Suprapubic skin (tissue), 4 donors: ENCODE measurements around the gene MLH3. TPM values are rescaled to one million over a fixed set of nuclear protein-coding genes. Genes with fewer than 3 reads are reported as not detected.
A peak's percentile ranks its signal among the peaks of the same experiment; 100 is the strongest.
"Not testable (repeated sequence)": the region's sequence is repeated elsewhere in the genome, so short reads cannot be mapped to it uniquely, and the experiment has no call there.

ENCODE experiments used
- DNase-seq, 2 donors: peaks; one replicate each; pipeline ENCODE4 v3.0.0-alpha.2; 2019; ENCODE audit warnings: low spot score in 2 of 2
- H3K27ac ChIP-seq: fragments of 200-600 bp; sonication (generic); one replicate; pipeline ENCODE4 v1.5.1; 2019
- H3K27me3 ChIP-seq: fragments of 200-600 bp; sonication (generic); one replicate; pipeline ENCODE4 v1.5.1; 2019
- H3K36me3 ChIP-seq: fragments of 200-600 bp; sonication (generic); one replicate; pipeline ENCODE4 v1.5.1; 2019
- H3K4me1 ChIP-seq: fragments of 200-600 bp; sonication (generic); one replicate; pipeline ENCODE4 v1.5.1; 2019
- H3K4me3 ChIP-seq: fragments of 200-600 bp; sonication (generic); one replicate; pipeline ENCODE4 v1.5.1; 2019; ENCODE audit warnings: mild to moderate bottlenecking
- H3K9me3 ChIP-seq: fragments of 200-600 bp; sonication (generic); one replicate; pipeline ENCODE4 v1.5.1; 2019
- CTCF ChIP-seq, 2 donors: fragments of 200-600 bp in 1 of 2; fragments of 450-650 bp in 1 of 2; sonication (generic) in 1 of 2; IDR thresholded peaks; one replicate each; pipeline ENCODE4 v1.5.1; 2016 to 2019; ENCODE audit warnings: antibody characterized with exemption in 2 of 2, mild to moderate bottlenecking in 1 of 2, moderate library complexity in 1 of 2
- EP300 ChIP-seq: sonication (generic); formaldehyde crosslinking; IDR thresholded peaks from one replicate; pipeline ENCODE4 v1.6.1; 2017; ENCODE audit warnings: antibody characterized with exemption
- POLR2A ChIP-seq, 2 donors: fragments of 450-650 bp; IDR thresholded peaks; one replicate each; pipeline ENCODE4 v1.6.1; 2017; ENCODE audit warnings: antibody characterized with exemption in 2 of 2, mild to moderate bottlenecking in 2 of 2, moderate library complexity in 2 of 2
- POLR2AphosphoS5 ChIP-seq, 3 donors: sonication (generic); formaldehyde crosslinking; IDR thresholded peaks; one replicate each; pipeline ENCODE4 v1.6.1; 2017; ENCODE audit warnings: antibody characterized with exemption in 3 of 3
- WGBS: methylation state at CpG from one replicate; pipeline ENCODE4 v1.1.5; 2018; 5-methylcytosine and 5-hydroxymethylcytosine counted together
- total RNA-seq, 4 donors: library from RNA; depleted of rRNA; stranded (reverse); fragments of >200 nt; gene quantifications; one replicate each; pipeline ENCODE4 v1.1.0, GENCODE V29; 2016

Gene MLH3
- total RNA-seq, 4 donors from 2014 or later = 8.6 to 27.0 (median 14.1) TPM

GRCh38 chr14:75001899-75002298 is 49.4 kb downstream of the MLH3 start:
- peak overlapping the region; percentile 82 for H3K27ac ChIP-seq
- H3K36me3 ChIP-seq = peaks cover 18% of the 10 kb centered on the region
- TF ChIP-seq CTCF (IDR thresholded peaks at IDR 0.05) (no peak), POLR2A (IDR thresholded peaks at IDR 0.05) (no peak), EP300 (no peak), POLR2AphosphoS5 (IDR thresholded peaks at IDR 0.05) (no peak)
- no peaks in the 10 kb centered on the region for H3K9me3 ChIP-seq
- no peak for DNase-seq
- H3K4me3 ChIP-seq = peak overlapping the region; percentile 87
- no peaks in the 10 kb centered on the region for H3K27me3 ChIP-seq
- H3K4me1 ChIP-seq = peaks cover 35% of the 10 kb centered on the region
- WGBS = 98% methylated on average over 1 of the region's 1 CpG

DNA sequence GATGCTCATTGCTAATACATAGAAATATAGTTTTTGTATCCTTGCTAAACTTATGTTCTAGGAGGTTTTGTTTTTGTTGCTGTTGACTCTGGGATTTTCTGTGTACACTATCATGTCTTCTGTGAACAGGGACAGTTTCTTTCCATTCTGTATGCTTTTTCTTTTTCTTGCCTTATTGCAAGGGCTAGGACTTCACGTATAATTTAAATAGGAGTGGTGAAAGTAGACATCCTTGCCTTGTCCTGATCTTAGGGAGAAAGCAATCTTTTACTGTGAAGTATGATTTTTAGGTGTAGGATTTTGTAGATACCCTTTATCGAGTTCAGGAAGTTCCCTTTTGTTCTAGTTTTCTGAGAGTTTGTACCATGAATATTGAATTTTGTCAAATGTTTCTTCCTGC is 50.0 kb downstream of the MLH3 start:
- H3K9me3 ChIP-seq = no peaks in the 10 kb centered on the region
- H3K4me1 ChIP-seq = peaks cover 35% of the 10 kb centered on the region
- WGBS = 94% methylated on average over 2 of the region's 2 CpGs
- H3K27me3 ChIP-seq = no peaks in the 10 kb centered on the region
- no peak overlapping the region for H3K4me3 ChIP-seq
- H3K36me3 ChIP-seq = peaks cover 11% of the 10 kb centered on the region
- TF ChIP-seq POLR2AphosphoS5 (IDR thresholded peaks at IDR 0.05) (no peak), POLR2A (IDR thresholded peaks at IDR 0.05) (no peak), CTCF (IDR thresholded peaks at IDR 0.05) (no peak), EP300 (no peak)
- no peak for DNase-seq
- no peak overlapping the region for H3K27ac ChIP-seq

- 92% methylated on average over 6 of the region's 7 CpGs for WGBS
- not testable (repeated sequence) for H3K36me3 ChIP-seq
Measured at GRCh38 chr14:74995781-74996180, 55.5 kb downstream of the MLH3 start.

DNA sequence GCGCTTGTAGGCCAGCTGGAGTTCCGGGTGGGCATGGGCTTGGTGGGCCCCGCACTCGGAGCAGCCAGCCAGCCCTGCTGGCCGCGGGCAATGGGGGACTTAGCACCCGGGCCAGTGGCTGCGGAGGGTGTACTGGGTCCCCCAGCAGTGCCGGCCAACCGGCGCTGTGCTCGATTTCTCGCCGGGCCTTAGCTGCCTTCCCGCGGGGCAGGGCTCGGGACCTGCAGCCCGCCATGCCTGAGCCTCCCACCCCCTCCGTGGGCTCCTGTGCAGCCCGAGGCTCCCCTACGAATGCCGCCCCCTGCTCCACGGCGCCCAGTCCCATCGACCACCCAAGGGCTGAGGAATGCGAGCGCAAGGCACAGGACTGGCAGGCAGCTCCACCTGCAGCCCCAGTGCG is 57.1 kb downstream of the MLH3 start:
- not testable (repeated sequence) for H3K4me1 ChIP-seq, H3K36me3 ChIP-seq, H3K9me3 ChIP-seq, H3K4me3 ChIP-seq, DNase-seq, H3K27ac ChIP-seq, H3K27me3 ChIP-seq
- no CpG with 5 or more reads among the region's 28 CpGs for WGBS

More at GRCh38 chr14:74995781-74996180, 55.5 kb downstream of the MLH3 start:
- not testable (repeated sequence) for H3K27me3 ChIP-seq, DNase-seq, H3K4me3 ChIP-seq, H3K4me1 ChIP-seq, H3K27ac ChIP-seq, H3K9me3 ChIP-seq

DNA sequence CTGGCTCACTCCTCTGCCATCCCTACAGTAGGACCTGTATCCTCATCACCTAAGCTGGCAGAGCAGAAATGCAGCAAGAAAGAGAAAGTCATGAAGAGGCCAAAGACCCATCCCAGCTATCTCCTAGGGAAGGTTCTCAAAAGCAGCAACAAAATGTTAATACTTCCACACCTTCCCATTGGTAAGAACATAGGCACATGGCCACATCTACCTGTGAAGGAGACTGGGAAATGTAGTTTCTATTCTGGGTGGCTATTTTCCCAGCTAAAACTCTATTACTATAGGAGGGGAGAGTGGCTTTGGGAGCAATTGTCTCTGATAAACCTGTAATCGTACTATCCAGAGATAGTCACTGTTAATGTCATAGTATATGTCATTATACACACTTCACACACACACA is 62.3 kb downstream of the MLH3 start:
- Histone ChIP-seq H3K27me3 (no peaks in the 10 kb centered on the region), H3K9me3 (no peaks in the 10 kb centered on the region), H3K36me3 (no peaks in the 10 kb centered on the region), H3K27ac (no peak overlapping the region), H3K4me3 (no peak overlapping the region), H3K4me1 (no peaks in the 10 kb centered on the region)
- WGBS = 100% methylated on average over 1 of the region's 1 CpG
- DNase-seq = no peak
- TF ChIP-seq EP300 (no peak), CTCF (IDR thresholded peaks at IDR 0.05) (no peak), POLR2AphosphoS5 (IDR thresholded peaks at IDR 0.05) (no peak), POLR2A (IDR thresholded peaks at IDR 0.05) (no peak)

DNA sequence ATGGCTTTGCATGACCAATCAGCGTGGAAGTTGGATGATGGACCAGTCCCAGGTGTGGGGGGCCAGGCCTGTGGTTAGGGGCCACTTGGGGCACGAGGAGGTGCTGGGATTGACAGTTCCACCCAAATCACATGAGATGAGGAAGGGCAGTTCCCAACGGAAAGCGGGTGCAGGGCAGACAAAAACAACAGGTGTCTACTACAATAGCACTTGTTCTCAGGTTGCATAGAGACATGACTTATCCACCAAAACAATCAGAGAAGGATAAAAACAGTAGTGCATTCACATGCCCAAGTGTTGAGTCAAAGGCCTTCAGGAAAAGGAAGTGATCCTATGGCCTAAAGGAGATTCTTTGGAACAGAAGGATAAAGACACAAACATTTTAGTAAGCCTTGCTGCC is 63.1 kb downstream of the MLH3 start:
- H3K4me3 ChIP-seq = no peak overlapping the region
- WGBS = 78% methylated on average over 4 of the region's 4 CpGs
- TF ChIP-seq POLR2AphosphoS5 (IDR thresholded peaks at IDR 0.05) = no peak
- TF ChIP-seq CTCF (IDR thresholded peaks at IDR 0.05) = no peak
- TF ChIP-seq EP300 = no peak
- TF ChIP-seq POLR2A (IDR thresholded peaks at IDR 0.05) = no peak
- no peaks in the 10 kb centered on the region for H3K4me1 ChIP-seq
- no peaks in the 10 kb centered on the region for H3K9me3 ChIP-seq
- DNase-seq = no peak
- no peaks in the 10 kb centered on the region for H3K27me3 ChIP-seq
- H3K27ac ChIP-seq = no peak overlapping the region
- no peaks in the 10 kb centered on the region for H3K36me3 ChIP-seq
